ENCODE data around the gene GNAS. TPM values are rescaled to one million over a fixed set of nuclear protein-coding genes. Genes with fewer than 3 reads are reported as not detected.
A peak's percentile ranks its signal among the peaks of the same experiment; 100 is the strongest.

Gene GNAS
- total and polyA plus RNA-seq, 10 donors: 722 to 854 (median 770) TPM

DNA sequence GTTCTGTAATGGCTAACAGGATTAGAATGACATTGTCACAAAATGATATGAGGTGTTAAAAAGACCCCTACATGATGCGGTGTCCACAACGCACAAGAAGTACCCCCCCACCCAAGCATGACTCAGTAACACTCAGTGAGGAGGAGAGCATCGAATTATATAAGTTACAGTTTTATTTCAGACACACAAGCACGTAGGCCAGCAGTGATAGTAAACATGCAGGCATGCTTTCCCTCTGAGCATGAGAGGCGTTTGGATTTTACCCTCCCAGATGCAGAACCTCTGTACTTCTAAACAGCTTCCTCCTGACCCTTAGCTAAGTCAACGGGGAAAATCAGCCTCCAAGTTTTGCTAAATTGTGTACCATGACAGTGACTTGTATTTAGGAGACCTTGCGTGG, 23.9 kb downstream of the GNAS start:
- intact Hi-C loops (cut with DNase I; ENCODE audit: low total_unique reads): no loop called here
- TF ChIP-seq POLR2A (IDR thresholded peaks at IDR 0.05) (no peak), CTCF (IDR thresholded peaks at IDR 0.05 in 8 of 11, conservative IDR thresholded peaks at IDR 0.05 in 3 of 11) (no peak), POLR2AphosphoS5 (IDR thresholded peaks at IDR 0.05) (no peak)
- Histone ChIP-seq H3K4me3 (no peak overlapping the region), H3K27me3 (replicated peaks in 1 of 7) (no peaks in the 10 kb centered on the region), H3K27ac (no peak overlapping the region), H3K9me3 (no peaks in the 10 kb centered on the region), H3K36me3 (no peaks in the 10 kb centered on the region), H3K4me1 (peaks cover 0 to 17% (median 2%) of the 10 kb centered on the region in 6 donors)
- 75 to 92% (median 87%) methylated on average over 7 of the region's 7 CpGs for WGBS, 5 donors
- no peak for DNase-seq

GRCh38 chr20:58877050-58877975, 24.8 kb downstream of the GNAS start:
- no peaks in the 10 kb centered on the region for H3K9me3 ChIP-seq
- H3K27ac ChIP-seq: peak overlapping the region in 2 of 8 donors; percentile 5 to 24
- intact Hi-C loops (cut with DNase I; ENCODE audit: low total_unique reads): no loop called here
- H3K4me1 ChIP-seq: peaks cover 0 to 13% (median 2%) of the 10 kb centered on the region in 6 donors
- no peak for DNase-seq
- H3K4me3 ChIP-seq: no peak overlapping the region
- WGBS, 5 donors: 76 to 85% (median 80%) methylated on average over 11 of the region's 11 CpGs
- no peak for TF ChIP-seq POLR2A (IDR thresholded peaks at IDR 0.05)
- no peak for TF ChIP-seq POLR2AphosphoS5 (IDR thresholded peaks at IDR 0.05)
- TF ChIP-seq CTCF (IDR thresholded peaks at IDR 0.05 in 8 of 11, conservative IDR thresholded peaks at IDR 0.05 in 3 of 11): no peak
- no peaks in the 10 kb centered on the region for H3K27me3 ChIP-seq (replicated peaks in 1 of 7)
- no peaks in the 10 kb centered on the region for H3K36me3 ChIP-seq

DNA sequence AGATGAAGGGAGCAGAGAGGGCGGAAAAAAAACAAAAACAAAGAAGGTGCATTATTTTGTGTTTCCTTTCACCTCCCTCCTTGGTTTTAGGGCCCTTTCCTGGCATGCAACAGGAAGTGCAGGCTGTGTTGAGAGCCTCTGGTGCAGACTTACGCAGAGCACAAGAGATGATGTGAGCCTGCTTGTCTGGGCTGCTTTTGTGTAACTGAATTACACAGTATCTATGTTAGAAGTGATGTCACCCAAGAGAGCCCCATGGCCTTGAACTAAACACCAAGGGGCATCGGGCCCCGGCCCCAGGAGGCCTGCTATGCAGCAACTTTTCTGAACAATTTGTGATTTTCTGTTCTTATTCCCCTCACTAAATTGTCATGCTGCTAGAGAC, 25.5 kb downstream of the GNAS start:
- DNase-seq: no peak
- Histone ChIP-seq H3K36me3 (no peaks in the 10 kb centered on the region), H3K4me1 (peaks cover 0 to 13% (median 2%) of the 10 kb centered on the region in 6 donors), H3K4me3 (no peak overlapping the region), H3K27me3 (replicated peaks in 1 of 7) (no peaks in the 10 kb centered on the region), H3K9me3 (no peaks in the 10 kb centered on the region), H3K27ac (peak overlapping the region in 2 of 8 donors; percentile 5 to 24)
- intact Hi-C loops (cut with DNase I; ENCODE audit: low total_unique reads): no loop called here
- WGBS, 5 donors: 63 to 71% (median 67%) methylated on average over 4 of the region's 4 CpGs
- TF ChIP-seq POLR2AphosphoS5 (IDR thresholded peaks at IDR 0.05) (no peak), POLR2A (IDR thresholded peaks at IDR 0.05) (no peak), CTCF (IDR thresholded peaks at IDR 0.05 in 8 of 11, conservative IDR thresholded peaks at IDR 0.05 in 3 of 11) (no peak)

GRCh38 chr20:58878399-58878798, 25.9 kb downstream of the GNAS start:
- peak overlapping the region in 2 of 8 donors; percentile 5 to 24 for H3K27ac ChIP-seq
- TF ChIP-seq CTCF (IDR thresholded peaks at IDR 0.05 in 8 of 11, conservative IDR thresholded peaks at IDR 0.05 in 3 of 11): no peak
- no peak for TF ChIP-seq POLR2AphosphoS5 (IDR thresholded peaks at IDR 0.05)
- TF ChIP-seq POLR2A (IDR thresholded peaks at IDR 0.05): no peak
- H3K4me1 ChIP-seq: peaks cover 0 to 13% (median 2%) of the 10 kb centered on the region in 6 donors
- intact Hi-C loops (cut with DNase I; ENCODE audit: low total_unique reads): no loop called here
- H3K9me3 ChIP-seq: no peaks in the 10 kb centered on the region
- H3K36me3 ChIP-seq: no peaks in the 10 kb centered on the region
- no peak overlapping the region for H3K4me3 ChIP-seq
- no peak for DNase-seq
- no peaks in the 10 kb centered on the region for H3K27me3 ChIP-seq (replicated peaks in 1 of 7)
- 87 to 97% (median 93%) methylated on average over 4 of the region's 4 CpGs for WGBS, 5 donors
